ENCODE data around the gene PROM2. TPM values are rescaled to one million over a fixed set of nuclear protein-coding genes. Genes with fewer than 3 reads are reported as not detected.

PROM2 gene
- polyA plus RNA-seq, 1 donor (not counting 4 experiments of a cell fraction or from before 2014, with no cell fraction given): 11.4 TPM

- Histone ChIP-seq H3K9me1 (ENCODE audit: control insufficient read depth, extremely low read depth, insufficient read depth, low read length) (no peaks in the 10 kb centered on the region), H4K20me1 (ENCODE audit: control insufficient read depth, extremely low read depth, insufficient read depth, low read length) (no peaks in the 10 kb centered on the region), H3K4me1 (ENCODE audit: control insufficient read depth, extremely low read depth, insufficient read depth, low read length) (peaks cover 22% of the 10 kb centered on the region), H3K9me3 (ENCODE audit: control insufficient read depth, low read depth, low read length) (no peaks in the 10 kb centered on the region), H3K27ac (ENCODE audit: control insufficient read depth, insufficient read depth, low read length) (no peak overlapping the region), H3K9ac (ENCODE audit: control insufficient read depth, extremely low read depth, insufficient read depth, low read length) (no peak overlapping the region), H3K79me2 (ENCODE audit: control insufficient read depth, insufficient read depth, low read length) (no peaks in the 10 kb centered on the region), H3K4me3 (ENCODE audit: control insufficient read depth in 2 of 3, extremely low read depth in 1 of 3, insufficient read depth in 2 of 3, low read depth in 1 of 3, low read length in 3 of 3) (no peak overlapping the region), H2AFZ (ENCODE audit: control insufficient read depth, low read length) (no peak overlapping the region), H3K36me3 (ENCODE audit: control insufficient read depth in 2 of 2, extremely low read depth in 1 of 2, insufficient read depth in 2 of 2, low read length in 2 of 2) (no peaks in the 10 kb centered on the region), H3K27me3 (ENCODE audit: control insufficient read depth, extremely low read depth, insufficient read depth, low read length) (peaks cover 64% of the 10 kb centered on the region), H3K4me2 (ENCODE audit: control insufficient read depth, extremely low read depth, insufficient read depth, low read depth, low read length) (no peak overlapping the region)
- TF ChIP-seq, protein P1, sequence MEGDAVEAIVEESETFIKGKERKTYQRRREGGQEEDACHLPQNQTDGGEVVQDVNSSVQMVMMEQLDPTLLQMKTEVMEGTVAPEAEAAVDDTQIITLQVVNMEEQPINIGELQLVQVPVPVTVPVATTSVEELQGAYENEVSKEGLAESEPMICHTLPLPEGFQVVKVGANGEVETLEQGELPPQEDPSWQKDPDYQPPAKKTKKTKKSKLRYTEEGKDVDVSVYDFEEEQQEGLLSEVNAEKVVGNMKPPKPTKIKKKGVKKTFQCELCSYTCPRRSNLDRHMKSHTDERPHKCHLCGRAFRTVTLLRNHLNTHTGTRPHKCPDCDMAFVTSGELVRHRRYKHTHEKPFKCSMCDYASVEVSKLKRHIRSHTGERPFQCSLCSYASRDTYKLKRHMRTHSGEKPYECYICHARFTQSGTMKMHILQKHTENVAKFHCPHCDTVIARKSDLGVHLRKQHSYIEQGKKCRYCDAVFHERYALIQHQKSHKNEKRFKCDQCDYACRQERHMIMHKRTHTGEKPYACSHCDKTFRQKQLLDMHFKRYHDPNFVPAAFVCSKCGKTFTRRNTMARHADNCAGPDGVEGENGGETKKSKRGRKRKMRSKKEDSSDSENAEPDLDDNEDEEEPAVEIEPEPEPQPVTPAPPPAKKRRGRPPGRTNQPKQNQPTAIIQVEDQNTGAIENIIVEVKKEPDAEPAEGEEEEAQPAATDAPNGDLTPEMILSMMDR (optimal IDR thresholded peaks at IDR 0.05 in 1 of 3, IDR thresholded peaks at IDR 0.05 in 1 of 3, conservative IDR thresholded peaks at IDR 0.05 in 1 of 3; ENCODE audit: extremely low read depth in 1 of 3, insufficient read depth in 2 of 3, low read length in 3 of 3): no peak
- TF ChIP-seq EZH2 (IDR thresholded peaks at IDR 0.05; ENCODE audit: low read length): no peak
- DNase-seq (ENCODE audit: low read depth, low spot score) (no peak), FAIRE-seq (no peak)
- dilution Hi-C loops (cut with MboI; ENCODE audit: extremely low pct_ligation_motif_present, low sequenced_read_pairs): no loop called here
Observed at GRCh38 chr2:95310216-95310615, 36.0 kb downstream of the PROM2 start.

- TF ChIP-seq, protein P1 (optimal IDR thresholded peaks at IDR 0.05 in 1 of 3, IDR thresholded peaks at IDR 0.05 in 1 of 3, conservative IDR thresholded peaks at IDR 0.05 in 1 of 3; ENCODE audit: extremely low read depth in 1 of 3, insufficient read depth in 2 of 3, low read length in 3 of 3): no peak
- TF ChIP-seq EZH2 (IDR thresholded peaks at IDR 0.05; ENCODE audit: low read length): no peak
- H3K9me1 ChIP-seq (ENCODE audit: control insufficient read depth, extremely low read depth, insufficient read depth, low read length): no peaks in the 10 kb centered on the region
- H3K4me3 ChIP-seq (ENCODE audit: control insufficient read depth in 2 of 3, extremely low read depth in 1 of 3, insufficient read depth in 2 of 3, low read depth in 1 of 3, low read length in 3 of 3): no peak overlapping the region
- H3K9ac ChIP-seq (ENCODE audit: control insufficient read depth, extremely low read depth, insufficient read depth, low read length): no peak overlapping the region
- no peaks in the 10 kb centered on the region for H3K9me3 ChIP-seq (ENCODE audit: control insufficient read depth, low read depth, low read length)
- FAIRE-seq (no peak), DNase-seq (ENCODE audit: low read depth, low spot score) (no peak)
- peak overlapping the region; percentile 26 for H3K4me2 ChIP-seq (ENCODE audit: control insufficient read depth, extremely low read depth, insufficient read depth, low read depth, low read length)
- no peaks in the 10 kb centered on the region for H3K36me3 ChIP-seq (ENCODE audit: control insufficient read depth in 2 of 2, extremely low read depth in 1 of 2, insufficient read depth in 2 of 2, low read length in 2 of 2)
- dilution Hi-C loops (cut with MboI; ENCODE audit: extremely low pct_ligation_motif_present, low sequenced_read_pairs): no loop called here
- H3K4me1 ChIP-seq (ENCODE audit: control insufficient read depth, extremely low read depth, insufficient read depth, low read length): peaks cover 23% of the 10 kb centered on the region
- H3K27ac ChIP-seq (ENCODE audit: control insufficient read depth, insufficient read depth, low read length): no peak overlapping the region
- H2AFZ ChIP-seq (ENCODE audit: control insufficient read depth, low read length): no peak overlapping the region
- H3K79me2 ChIP-seq (ENCODE audit: control insufficient read depth, insufficient read depth, low read length): no peaks in the 10 kb centered on the region
- H3K27me3 ChIP-seq (ENCODE audit: control insufficient read depth, extremely low read depth, insufficient read depth, low read length): peaks cover 60% of the 10 kb centered on the region
- no peaks in the 10 kb centered on the region for H4K20me1 ChIP-seq (ENCODE audit: control insufficient read depth, extremely low read depth, insufficient read depth, low read length)
Observed at GRCh38 chr2:95310651-95311050, 36.4 kb downstream of the PROM2 start.

All from keratinocyte (primary cell).